ENCODE results near the gene LRWD1.

DNA sequence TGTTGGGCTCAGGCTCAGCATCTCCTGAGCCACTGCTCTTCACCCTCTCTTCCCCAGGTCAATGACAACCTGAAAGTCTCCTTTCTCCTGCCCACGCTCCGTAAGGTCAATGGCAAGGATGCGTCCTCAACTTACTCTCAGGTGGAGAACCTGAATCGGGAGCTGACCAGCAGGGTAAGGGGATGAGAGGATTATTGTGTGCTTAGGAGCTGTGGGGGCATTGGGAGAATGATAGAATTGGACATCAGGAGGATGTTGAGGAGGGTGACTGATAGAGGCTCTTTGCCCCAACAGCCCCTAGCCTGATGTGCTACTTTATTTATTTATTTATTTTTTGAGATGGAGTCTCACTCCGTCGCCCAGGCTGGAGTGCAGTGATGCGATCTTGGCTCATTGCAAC lies 1.3 kb downstream of the LRWD1 start:
- TF ChIP-seq ZSCAN18 (tag by site-specific recombination; IDR thresholded peaks at IDR 0.05) (no peak), TCF7L2 (IDR thresholded peaks at IDR 0.05; ENCODE audit: borderline replicate concordance, low read depth, low read length) (no peak), ZNF274 (IDR thresholded peaks at IDR 0.05; ENCODE audit: low read length) (no peak), ZNF274 (tag by site-specific recombination; IDR thresholded peaks at IDR 0.05; ENCODE audit: borderline replicate concordance) (no peak)
- TF ChIP-seq, protein P1, sequence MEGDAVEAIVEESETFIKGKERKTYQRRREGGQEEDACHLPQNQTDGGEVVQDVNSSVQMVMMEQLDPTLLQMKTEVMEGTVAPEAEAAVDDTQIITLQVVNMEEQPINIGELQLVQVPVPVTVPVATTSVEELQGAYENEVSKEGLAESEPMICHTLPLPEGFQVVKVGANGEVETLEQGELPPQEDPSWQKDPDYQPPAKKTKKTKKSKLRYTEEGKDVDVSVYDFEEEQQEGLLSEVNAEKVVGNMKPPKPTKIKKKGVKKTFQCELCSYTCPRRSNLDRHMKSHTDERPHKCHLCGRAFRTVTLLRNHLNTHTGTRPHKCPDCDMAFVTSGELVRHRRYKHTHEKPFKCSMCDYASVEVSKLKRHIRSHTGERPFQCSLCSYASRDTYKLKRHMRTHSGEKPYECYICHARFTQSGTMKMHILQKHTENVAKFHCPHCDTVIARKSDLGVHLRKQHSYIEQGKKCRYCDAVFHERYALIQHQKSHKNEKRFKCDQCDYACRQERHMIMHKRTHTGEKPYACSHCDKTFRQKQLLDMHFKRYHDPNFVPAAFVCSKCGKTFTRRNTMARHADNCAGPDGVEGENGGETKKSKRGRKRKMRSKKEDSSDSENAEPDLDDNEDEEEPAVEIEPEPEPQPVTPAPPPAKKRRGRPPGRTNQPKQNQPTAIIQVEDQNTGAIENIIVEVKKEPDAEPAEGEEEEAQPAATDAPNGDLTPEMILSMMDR (tag by site-specific recombination; IDR thresholded peaks at IDR 0.05): no peak
- TF ChIP-seq, protein P2, sequence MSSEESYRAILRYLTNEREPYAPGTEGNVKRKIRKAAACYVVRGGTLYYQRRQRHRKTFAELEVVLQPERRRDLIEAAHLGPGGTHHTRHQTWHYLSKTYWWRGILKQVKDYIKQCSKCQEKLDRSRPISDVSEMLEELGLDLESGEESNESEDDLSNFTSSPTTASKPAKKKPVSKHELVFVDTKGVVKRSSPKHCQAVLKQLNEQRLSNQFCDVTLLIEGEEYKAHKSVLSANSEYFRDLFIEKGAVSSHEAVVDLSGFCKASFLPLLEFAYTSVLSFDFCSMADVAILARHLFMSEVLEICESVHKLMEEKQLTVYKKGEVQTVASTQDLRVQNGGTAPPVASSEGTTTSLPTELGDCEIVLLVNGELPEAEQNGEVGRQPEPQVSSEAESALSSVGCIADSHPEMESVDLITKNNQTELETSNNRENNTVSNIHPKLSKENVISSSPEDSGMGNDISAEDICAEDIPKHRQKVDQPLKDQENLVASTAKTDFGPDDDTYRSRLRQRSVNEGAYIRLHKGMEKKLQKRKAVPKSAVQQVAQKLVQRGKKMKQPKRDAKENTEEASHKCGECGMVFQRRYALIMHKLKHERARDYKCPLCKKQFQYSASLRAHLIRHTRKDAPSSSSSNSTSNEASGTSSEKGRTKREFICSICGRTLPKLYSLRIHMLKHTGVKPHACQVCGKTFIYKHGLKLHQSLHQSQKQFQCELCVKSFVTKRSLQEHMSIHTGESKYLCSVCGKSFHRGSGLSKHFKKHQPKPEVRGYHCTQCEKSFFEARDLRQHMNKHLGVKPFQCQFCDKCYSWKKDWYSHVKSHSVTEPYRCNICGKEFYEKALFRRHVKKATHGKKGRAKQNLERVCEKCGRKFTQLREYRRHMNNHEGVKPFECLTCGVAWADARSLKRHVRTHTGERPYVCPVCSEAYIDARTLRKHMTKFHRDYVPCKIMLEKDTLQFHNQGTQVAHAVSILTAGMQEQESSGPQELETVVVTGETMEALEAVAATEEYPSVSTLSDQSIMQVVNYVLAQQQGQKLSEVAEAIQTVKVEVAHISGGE (tag by site-specific recombination; conservative IDR thresholded peaks at IDR 0.05; ENCODE audit: low read depth): no peak
